ENCODE results near the gene RNF180.

Gene RNF180, protein sequence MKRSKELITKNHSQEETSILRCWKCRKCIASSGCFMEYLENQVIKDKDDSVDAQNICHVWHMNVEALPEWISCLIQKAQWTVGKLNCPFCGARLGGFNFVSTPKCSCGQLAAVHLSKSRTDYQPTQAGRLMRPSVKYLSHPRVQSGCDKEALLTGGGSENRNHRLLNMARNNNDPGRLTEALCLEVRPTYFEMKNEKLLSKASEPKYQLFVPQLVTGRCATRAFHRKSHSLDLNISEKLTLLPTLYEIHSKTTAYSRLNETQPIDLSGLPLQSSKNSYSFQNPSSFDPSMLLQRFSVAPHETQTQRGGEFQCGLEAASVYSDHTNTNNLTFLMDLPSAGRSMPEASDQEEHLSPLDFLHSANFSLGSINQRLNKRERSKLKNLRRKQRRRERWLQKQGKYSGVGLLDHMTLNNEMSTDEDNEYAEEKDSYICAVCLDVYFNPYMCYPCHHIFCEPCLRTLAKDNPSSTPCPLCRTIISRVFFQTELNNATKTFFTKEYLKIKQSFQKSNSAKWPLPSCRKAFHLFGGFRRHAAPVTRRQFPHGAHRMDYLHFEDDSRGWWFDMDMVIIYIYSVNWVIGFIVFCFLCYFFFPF

DNA sequence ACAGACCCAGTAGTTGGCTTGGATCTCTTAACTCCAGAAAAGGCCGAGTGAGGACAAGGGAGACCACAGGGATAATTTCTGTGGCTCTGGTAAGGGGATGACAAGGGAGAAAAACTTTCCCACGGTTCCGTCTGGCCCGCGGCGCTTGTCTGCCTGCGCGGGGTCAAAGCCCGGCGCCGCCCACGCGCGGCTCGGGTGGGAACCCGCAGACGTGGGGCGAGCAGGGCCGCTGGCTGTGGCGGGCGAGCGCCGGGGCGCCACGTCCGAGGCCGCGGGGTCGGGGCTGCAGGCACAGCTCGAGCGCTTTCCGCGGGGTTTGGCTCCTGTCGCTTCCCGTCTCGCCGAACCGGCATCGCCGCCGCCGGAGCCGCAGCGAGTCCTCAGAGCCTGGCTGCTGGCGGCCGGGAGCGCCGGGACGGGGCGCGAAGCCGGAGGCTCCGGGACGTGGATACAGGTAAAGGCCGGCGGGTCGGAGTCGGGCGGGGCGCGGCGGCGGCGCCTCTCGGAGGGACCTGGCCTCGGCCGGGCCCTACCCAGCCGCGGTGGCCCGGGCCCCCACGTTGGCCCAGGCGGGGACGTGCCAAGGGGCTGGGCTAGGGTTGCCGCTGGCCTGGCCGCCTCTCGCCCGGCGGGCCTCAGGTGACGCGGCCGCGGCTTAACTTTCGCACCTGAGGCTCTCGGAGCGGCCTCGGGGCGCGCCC, at the start of gene RNF180:
TSS of gene RNF180 (plus strand) at position 344 of the 701 bp plus-strand sequence. CDS start 34,965 bp downstream, outside the sequence.
- DNase-seq: no peak

DNA sequence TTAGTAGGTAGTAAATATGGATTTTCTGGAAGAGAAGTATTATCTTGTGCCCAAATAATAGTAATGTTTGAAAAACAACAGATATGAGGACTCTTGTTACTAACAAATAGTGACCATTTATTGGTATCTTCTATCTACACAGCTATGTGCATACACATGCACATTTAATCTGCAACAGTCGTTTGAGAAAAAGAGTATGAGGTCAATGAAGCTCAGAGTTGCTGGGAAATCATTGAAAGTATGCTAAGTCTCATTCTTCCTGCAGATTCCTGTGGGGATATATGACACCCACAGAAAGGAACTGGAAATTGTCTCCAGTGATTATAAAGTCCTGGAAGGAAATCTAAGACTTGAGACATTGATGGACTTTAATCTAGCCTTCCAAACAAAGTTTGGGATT, 40.1 kb upstream of the RNF180 start:
- no peak for DNase-seq

DNA sequence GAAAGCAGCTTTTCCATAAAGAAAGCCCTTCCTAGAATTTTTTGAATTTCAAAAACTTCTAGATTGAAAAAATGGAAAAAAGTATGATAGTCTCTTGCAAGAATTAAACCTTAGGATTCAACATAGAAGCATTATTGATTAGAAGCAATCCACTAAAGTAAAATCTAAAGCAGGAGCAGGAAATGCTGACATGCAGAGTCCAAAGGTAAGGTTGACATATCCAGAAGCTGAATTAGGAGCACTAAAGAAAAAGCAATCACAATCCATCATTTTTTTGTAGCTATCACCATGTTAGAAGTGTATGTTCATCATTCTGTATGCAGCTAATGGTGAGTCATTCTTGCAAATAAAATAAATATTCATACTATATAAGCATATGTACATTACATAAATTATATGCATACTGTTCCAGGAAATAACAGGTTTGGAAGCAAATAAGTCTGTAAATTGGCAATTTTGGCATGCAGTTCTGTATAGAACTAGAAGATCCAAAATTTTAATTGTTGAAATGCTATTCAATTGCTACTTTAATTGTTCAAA, 39.4 kb upstream of the RNF180 start:
- DNase-seq: no peak

DNA sequence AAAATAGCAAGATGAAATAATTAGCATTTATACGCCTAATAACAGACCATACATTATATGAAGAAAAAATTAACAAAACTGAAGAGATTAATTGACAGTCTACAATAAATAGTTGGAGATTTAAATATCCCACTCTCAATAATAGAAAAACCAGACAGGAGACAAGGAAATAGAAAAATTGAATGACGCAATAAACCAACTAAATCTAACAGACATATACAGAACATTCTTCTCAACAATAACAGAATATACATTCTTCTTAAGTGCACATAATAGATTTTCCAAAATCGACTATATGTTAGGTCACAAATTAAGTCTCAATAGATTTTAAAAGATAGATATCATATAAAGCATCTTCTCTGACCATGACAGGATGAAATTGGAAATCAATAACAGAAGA, 25.6 kb upstream of the RNF180 start:
- no peak for DNase-seq

DNA sequence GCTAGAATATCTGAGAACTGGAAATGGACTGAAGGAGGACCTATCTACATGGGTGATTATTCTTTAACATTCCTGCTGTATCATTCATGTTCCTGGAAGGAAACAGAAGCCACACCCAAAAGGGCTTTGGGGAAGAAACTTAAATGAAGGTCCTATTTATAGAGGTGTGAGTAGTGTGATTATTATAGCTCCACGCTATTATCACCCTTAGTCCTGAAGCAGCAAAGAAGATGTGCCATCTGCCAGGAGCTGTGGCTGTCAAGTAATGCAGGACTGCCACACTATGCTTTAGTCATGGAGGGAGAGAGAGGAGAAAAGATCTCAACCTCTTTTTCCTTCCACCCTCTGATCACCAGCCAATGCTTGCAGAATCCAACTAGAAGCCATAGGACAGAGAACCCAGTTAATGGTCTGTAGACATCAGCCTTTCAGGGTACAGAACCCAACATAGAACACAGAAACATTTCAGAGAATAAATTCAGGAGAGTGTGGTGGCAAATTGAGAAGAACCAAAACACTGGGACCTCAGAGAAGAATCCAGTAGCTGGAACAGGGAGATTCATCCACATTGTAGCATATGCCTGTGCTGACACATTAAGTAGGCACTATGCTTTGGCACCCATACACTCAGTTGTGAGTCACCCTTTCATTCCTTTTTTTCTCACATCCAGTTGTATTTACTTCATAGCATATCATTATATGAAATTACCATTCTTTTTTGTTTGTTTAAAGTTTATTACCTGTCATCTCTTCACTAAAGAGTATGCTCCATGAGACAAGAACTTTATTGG, 21.0 kb upstream of the RNF180 start:
- no peak for DNase-seq

DNA sequence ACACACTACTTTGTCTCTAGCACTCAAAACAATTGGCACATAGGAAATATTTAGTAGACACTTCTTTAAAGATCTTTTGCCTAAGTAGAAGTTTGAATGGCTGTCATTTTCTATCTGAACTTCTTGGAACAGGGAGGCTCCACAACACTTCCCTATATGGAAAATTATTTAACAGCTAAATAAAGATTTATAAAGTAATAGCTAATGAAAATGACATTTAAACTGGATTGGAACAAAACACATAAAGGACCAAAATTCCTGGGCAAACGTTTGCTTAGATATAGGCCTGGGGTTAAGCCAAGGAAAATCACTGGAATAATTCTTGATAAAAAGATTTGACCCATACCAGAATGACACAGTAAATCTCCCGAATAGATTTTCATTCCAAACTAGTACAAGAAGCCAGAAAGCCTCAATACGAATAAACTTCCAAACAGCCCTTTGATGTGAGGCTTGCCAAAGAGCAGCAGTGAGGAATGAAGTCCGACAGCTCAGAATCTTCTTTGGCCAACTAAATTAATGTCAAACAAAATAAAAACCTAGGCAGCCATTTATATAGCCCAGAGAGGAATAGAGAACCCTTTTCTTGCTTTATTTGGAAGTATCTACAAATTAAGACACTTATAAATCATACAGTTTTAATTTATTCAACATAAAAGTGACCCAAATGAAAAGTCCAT, 20.3 kb upstream of the RNF180 start:
- DNase-seq: no peak

DNA sequence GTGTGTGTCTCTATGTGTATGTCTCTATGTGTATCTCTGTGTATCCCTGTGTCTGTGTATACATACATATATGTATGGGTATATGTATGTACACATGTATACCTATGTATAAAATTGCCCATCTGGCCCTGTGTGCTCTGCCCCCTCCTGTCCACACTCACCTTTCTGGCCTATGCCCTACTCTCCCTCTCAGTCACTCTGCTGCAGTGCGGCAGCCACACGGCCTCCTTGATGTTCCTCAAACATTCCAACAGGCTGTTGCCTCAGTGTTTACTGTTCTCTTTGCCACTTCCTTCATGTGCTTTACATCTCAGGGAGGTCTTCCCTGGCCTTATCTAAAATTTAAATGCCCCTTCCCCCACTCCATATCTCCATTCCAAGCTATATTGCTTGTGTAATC, 18.3 kb upstream of the RNF180 start:
- DNase-seq: no peak

DNA sequence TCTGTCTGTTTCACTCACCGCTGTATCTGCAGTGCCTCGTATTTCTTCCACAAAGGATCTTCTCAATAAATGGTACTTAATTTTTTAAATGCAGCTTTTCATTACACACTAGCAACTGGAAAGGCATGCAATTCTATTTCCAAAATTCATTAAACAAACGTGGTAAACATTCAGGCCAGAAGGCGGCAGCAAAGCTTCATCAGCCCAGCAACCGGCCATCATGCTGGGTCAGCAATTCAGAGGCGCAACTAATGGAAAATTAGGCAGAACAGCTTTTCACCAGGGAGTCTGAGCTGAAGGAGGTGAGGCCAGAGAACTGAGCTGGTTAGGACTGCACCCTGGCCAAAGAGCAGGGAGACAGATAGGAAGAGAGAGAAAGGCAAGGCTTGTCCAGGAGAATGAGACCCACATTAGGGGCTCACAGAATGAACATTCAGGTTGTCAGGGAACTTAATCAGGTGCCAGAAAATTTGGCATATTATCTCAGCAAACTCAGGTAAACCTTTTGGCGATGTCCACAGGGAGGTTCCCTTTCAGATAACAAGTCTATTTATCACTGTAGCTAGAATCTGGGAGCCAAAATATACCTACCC, 17.7 kb upstream of the RNF180 start:
- peak; percentile 1 for DNase-seq

DNA sequence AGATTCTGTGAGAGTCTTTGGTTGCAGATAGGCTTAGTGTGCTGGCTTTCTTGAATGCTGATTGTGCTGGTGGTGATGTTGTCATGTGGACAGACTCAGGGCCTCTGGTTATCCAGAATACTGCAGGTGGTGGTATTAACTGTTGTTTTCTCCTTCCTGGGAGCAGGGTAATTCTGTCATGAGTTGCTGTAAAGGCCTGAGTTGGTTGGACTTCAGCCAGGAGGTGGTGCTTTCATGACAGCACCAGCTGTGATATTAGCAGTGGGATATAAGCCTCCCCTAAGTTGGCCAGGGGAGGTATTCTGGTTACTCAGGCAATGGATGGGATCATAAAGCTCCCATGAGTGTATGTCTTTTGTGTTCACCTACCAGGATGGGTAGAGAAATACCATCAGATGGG, 16.4 kb upstream of the RNF180 start:
- DNase-seq: no peak

DNA sequence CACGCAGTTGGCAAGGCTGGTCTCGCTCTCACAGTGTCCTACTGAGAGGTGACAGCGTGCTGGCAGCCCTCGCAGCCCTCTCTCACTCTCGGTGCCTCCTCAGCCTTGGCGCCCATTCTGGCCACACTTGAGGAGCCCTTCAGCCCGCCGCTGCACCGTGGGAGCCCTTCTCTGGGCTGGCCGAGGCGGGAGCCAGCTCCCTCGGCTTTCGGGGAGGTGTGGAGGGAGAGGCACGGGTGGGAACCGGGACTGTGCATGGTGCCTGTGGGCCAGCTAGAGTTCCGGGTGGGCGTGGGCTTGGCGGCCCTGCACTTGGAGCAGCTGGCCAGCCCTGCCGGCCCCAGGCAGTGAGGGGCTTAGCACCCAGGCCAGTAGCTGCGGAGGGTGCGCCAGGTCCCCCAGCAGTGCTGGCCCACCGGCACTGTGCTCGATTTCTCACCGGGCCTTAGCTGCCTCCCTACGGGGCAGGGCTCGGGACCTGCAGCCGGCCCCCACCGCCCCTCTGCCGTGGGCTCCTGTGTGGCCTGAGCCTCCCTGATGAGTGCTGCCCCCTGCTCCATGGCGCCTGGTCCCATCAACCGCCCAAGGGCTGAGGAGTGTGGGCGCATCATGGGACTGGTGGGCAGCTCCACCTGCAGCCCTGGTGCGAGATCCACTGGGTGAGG, 15.7 kb upstream of the RNF180 start:
- DNase-seq: no peak

DNA sequence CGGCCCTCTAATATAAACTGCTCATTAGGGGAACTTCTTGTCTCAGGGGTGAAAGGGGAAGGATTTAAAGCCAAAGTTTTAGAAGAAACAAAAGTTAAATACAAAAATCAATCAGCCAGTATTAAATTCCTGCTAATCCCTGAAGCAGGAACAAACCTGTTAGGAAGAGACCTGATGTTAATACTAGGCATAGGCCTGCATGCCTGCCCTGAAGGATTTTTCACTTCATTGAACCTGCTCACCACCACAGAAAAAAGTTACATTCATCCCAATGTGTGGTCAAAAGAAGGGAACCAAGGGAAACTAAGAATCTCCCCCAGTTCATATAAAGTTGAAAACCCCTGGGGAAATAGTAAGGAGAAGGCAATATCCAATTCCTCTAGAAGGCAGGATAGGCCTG, 9.4 kb upstream of the RNF180 start:
- no peak for DNase-seq

DNA sequence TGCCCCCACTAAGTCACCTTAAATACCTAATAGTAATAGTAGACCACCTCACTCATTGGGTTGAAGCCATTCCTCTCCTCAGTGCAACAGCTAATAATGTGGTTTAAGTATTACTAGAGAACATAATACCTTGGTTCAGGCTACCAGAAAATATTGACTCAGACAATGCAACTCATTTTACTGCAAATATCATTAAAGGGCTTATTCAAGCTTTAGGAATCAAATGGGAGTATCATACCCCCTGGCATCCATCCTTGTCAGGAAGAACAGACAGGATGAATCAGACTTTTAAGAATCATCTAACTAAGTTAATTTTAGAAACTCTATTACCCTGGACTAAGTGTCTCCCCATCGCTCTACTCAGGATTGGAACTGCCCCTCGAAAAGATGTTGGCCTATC, 6.8 kb upstream of the RNF180 start:
- DNase-seq: no peak

DNA sequence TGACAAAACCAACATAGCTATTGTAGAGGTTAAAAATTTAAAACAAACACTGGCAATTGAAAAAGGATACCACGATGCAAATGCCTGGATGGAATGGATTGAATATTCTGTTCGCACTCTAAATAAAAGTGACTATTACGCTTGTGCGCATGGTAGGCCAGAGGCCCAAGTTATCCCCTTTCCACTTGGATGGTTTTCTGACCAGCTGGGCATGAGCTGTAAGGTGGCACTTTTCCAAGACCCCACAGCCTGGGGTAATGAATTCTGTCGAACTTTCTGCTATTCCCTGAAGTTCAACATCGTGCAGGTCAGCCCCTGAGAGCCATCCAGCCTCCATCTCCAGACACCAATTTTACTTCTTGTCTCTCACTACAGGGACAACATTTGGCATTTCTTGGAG, 5.4 kb upstream of the RNF180 start:
- DNase-seq: no peak

DNA sequence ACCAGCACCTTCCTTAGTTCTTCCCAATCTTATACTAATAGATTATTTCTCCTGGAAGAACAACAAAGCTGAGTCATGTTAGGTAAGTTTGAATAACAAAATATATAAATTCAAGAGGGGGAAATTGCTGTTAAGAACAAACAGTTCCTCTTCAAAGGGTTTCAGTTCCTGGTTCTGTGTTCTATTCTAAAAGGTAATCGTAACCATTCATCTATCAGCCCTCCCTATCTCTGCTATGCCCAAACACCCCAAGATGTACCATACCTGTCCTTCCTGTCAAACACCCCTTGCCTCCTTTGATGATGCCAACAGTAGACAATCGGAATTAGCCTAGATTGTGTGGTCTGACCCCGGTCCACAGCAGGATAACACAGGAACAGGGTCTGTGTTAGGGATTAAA, 4.2 kb upstream of the RNF180 start:
- DNase-seq: no peak

DNA sequence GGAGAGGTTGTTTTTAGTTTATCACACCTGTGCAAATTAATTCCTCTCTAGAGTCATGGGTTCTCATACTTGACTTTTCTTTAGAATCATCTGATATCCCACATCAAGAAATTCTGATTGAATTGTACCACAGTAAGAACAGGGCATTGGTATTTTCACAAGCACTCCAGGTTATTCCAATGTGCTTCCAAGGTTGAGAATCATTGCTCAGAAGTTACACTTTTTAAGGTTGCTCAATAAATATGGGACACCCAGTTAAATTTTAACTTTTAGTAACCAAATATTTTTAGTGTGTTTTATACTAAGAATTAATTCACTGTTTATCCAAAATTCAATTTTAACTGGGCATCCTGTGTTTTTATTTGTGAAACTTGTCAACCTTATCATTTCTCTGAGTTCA, 2.5 kb upstream of the RNF180 start:
- no peak for DNase-seq

DNA sequence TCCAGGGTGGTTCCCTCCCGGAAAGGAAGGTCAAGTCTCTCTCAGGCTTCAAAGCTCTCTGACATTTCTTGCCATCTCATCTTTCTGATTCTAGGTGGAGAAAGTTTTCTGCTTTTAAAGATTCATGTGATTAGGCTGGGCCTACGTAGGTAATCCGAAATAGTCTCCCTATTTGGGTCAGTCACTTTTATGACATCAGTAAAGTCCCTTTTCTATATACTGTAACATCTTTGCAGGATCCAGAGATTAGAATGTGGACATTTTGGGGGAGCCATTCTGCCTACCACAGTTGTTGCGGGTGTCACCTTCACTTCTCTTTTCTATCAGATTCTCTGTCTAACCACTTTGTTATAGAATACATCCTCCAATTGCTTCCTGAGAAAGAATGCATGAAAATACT, 1.9 kb upstream of the RNF180 start:
- DNase-seq: no peak

DNA sequence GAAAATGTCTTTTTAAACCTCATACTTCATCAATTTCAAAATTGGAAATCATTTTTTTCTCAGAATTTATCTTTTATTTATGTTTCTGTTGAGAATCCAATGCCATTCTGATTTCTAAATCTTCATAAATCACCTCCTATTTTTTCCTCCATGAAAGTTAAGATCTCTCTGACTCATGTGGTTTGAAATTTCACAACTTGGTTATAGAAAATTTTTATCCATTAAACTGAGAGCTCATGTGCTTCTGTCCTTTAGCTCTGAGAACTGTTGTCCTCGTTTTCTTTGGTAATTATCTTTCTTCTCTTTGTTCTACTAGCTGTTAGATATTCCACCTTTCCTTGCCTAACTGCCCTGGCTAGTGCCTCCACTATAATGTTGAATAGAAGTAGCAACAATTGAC, 1.5 kb upstream of the RNF180 start:
- DNase-seq: no peak

DNA sequence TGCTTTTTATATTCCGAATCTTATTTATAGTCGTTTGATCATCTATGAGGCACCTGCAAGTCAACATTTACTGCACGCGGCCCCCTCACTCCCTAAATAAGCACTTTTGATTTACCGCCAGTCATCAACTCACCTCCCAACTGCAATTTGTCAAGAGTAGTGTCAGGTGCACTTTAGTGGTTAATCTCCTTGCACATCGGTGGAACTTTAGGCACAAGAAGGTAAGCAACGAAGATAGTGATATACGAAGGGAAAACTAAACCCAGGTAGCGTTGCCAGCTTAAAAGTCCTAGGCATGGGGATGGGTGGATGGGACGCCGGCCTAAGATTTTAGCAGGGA, 513 bp upstream of the RNF180 start:
- DNase-seq: no peak

DNA sequence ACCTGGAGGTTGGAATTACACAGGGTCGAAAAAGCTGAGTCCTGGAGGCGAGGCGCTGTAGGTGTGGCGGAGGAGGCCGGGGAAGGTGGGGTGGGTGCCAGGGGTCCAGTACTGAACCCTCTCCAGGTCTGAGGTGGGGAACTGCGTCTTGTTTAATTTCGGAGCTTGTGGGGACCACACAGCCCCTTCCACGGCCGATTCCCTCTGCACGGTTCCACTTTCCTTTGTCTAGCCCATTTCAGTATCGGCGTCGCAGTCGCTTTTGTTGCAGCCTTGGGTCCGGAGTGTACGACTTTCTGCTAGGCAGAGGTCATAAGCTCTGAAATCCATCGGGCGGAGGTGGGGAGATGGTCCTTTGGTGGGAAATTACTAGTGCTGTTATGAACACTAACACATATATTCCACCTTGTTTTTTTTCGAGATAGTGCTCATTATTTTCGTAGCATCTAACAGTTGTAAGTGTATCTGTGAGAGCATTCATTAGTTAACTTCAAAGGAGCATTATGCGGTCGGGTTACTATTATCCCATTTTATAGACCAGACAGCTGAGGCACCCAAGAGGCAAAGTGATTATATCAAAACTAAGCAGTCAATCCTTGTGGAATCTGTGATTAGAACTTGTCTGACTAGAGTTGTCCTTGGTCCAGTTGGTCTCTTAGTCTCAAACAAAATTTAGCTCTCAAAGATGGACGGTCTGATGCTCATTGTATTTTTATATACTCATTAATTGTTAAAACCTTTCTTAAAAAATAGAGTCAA, 737 bp downstream of the RNF180 start:
- peak; percentile 2 for DNase-seq

DNA sequence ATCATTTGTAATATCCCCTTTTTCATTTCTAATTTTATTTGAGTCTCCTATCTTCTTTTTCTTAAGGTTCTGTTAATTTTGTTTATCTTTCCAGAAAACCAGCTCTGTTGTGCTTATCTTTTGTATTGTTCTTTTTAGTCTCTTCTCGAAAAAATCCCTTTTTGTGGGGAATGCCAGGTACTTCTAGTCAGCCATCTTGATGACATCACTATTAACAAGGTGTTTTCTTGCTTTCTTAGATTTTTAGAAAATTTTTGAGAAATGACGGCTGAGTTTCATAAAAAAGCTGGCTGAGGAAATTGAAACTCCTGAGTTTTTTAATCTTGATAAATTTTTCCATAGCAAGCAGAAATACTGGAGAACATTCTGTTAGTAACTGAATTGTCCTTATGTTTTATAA, 10.7 kb downstream of the RNF180 start:
- DNase-seq: no peak

Measured in DMS79 treated with DMSO at 0.1 percent for 48 hours (cell line).